8988T (cell line): Measurements from ENCODE around the gene FAM20A.
"Not testable (repeated sequence)": the region's sequence is repeated elsewhere in the genome, so short reads cannot be mapped to it uniquely, and the experiment has no call there.

ENCODE experiments used
- DNase-seq: peaks from one replicate; pipeline ENCODE4 v3.0.0; 2011

FAM20A gene

GRCh38 chr17:68587847-68588246 is 13.3 kb downstream of the FAM20A start:
- DNase-seq: no peak

- DNase-seq: no peak
Observed at GRCh38 chr17:68587026-68587425, 14.1 kb downstream of the FAM20A start.

- no peak for DNase-seq
Observed at GRCh38 chr17:68585643-68586042, 15.5 kb downstream of the FAM20A start.

GRCh38 chr17:68584581-68585303 is 16.4 kb downstream of the FAM20A start:
- DNase-seq: no peak

- not testable (repeated sequence) for DNase-seq
Observed at GRCh38 chr17:68582867-68583266, 18.3 kb downstream of the FAM20A start.

- no peak for DNase-seq
Observed at GRCh38 chr17:68581863-68582645, 19.1 kb downstream of the FAM20A start.

GRCh38 chr17:68580236-68580770 is 20.9 kb downstream of the FAM20A start:
- DNase-seq: no peak

GRCh38 chr17:68579194-68579927 is 21.8 kb downstream of the FAM20A start:
- DNase-seq: no peak

GRCh38 chr17:68578236-68578635 is 22.9 kb downstream of the FAM20A start:
- DNase-seq: no peak

- DNase-seq: no peak
Observed at GRCh38 chr17:68577497-68577821, 23.7 kb downstream of the FAM20A start.

GRCh38 chr17:68576811-68577496 is 24.2 kb downstream of the FAM20A start:
- no peak for DNase-seq

GRCh38 chr17:68576137-68576536 is 25.0 kb downstream of the FAM20A start:
- no peak for DNase-seq

- no peak for DNase-seq
Observed at GRCh38 chr17:68573338-68573737, 27.8 kb downstream of the FAM20A start.

GRCh38 chr17:68572138-68572842 is 28.9 kb downstream of the FAM20A start:
- no peak for DNase-seq

- DNase-seq: no peak
Observed at GRCh38 chr17:68570526-68570925, 30.6 kb downstream of the FAM20A start.

- DNase-seq: no peak
Observed at GRCh38 chr17:68569346-68569745, 31.8 kb downstream of the FAM20A start.

- DNase-seq: no peak
Observed at GRCh38 chr17:68568581-68568980, 32.6 kb downstream of the FAM20A start.

GRCh38 chr17:68567581-68567980 is 33.6 kb downstream of the FAM20A start:
- no peak for DNase-seq

- DNase-seq: no peak
Observed at GRCh38 chr17:68567035-68567434, 34.1 kb downstream of the FAM20A start.

GRCh38 chr17:68566442-68566738 is 34.8 kb downstream of the FAM20A start:
- no peak for DNase-seq

- DNase-seq: no peak
Observed at GRCh38 chr17:68565661-68566441, 35.3 kb downstream of the FAM20A start.
